ENCODE measurements around the gene EDN3. TPM values are rescaled to one million over a fixed set of nuclear protein-coding genes. Genes with fewer than 3 reads are reported as not detected.

The EDN3 gene
- total and polyA plus RNA-seq, 2 donors (not counting 3 experiments of a cell fraction or from before 2014, with no cell fraction given), result not detected

DNA sequence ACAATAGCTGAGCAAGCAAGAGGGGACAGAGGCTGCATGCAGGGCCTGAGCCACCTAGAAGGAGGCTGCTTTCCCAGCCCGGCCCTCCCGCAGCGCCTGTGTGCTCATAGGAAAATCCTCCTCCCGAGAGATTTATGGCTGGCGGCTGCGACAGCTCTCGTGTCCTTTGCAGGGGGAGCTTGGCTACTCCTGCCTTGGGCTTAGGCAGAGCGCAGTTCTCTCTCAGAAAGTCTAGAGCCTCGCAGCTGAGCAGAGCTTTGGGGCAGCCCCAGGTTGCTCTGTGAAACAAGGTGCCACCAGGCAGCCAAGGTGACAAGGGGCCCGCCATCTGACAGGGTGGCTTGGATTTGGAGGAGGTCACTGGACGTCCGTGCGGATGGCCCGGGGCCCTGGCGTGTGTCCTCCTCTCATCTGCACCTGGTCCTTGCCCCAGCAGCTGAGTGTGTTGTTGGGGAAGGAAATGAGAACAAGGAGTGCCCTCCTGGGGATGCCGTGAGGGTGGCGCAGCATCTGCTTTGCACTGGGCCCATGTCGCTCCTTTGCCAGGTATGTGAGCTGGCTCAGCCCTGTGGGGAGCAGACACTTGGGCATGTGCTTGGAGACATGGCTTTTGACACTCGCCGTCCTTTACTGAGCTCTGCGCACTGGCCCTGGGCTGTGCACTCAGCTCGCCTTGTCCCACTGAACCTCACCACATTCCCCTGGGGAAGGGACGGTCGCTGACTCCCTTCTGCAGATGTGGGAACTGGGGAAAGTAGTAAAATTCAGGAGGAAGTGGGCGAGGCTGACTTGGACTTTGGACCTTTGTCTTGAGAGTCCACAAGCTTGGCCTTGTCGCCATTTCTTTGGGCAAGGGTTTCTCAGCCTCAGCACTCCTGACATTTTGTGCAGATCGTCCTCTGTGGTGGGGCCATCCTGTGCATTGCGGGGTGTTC lies 41.9 kb downstream of the EDN3 start:
- FAIRE-seq (no peak), DNase-seq (ENCODE audit: low read depth, low spot score) (no peak)
- no peak overlapping the region for H3K27ac ChIP-seq (ENCODE audit: insufficient read depth, low read depth, low read length)
- TF ChIP-seq POLR2A (IDR thresholded peaks at IDR 0.05; ENCODE audit: low read depth, low read length) (no peak), EZH2 (IDR thresholded peaks at IDR 0.05; ENCODE audit: borderline replicate concordance, low read depth, low read length, severe bottlenecking) (no peak), MYC (IDR thresholded peaks at IDR 0.05; ENCODE audit: low read depth, low read length) (no peak), JUN (IDR thresholded peaks at IDR 0.05; ENCODE audit: borderline replicate concordance, insufficient read depth, insufficient read length, low read depth) (no peak), MAX (IDR thresholded peaks at IDR 0.05; ENCODE audit: insufficient read depth, insufficient read length) (no peak), FOS (IDR thresholded peaks at IDR 0.05; ENCODE audit: borderline replicate concordance, insufficient read depth, low read length) (no peak), CTCF (IDR thresholded peaks at IDR 0.05; ENCODE audit: extremely low read depth in 1 of 2, insufficient read depth in 1 of 2, low read depth in 1 of 2, low read length in 2 of 2) (no peak), POLR2AphosphoS5 (IDR thresholded peaks at IDR 0.05; ENCODE audit: insufficient read depth, low read depth, low read length) (no peak)
- no peaks in the 10 kb centered on the region for H4K20me1 ChIP-seq (replicated peaks; ENCODE audit: control insufficient read depth, extremely low read depth, insufficient read depth, low read length)
- H3K4me3 ChIP-seq (replicated peaks in 1 of 3; ENCODE audit: insufficient read depth in 1 of 3, low read depth in 1 of 3, low read length in 3 of 3), result no peak overlapping the region
- H3K9ac ChIP-seq (replicated peaks; ENCODE audit: extremely low read depth, insufficient read depth, low read length), result no peak overlapping the region
- BruUV-seq (replicated peaks), result no TSS peak
- no peaks in the 10 kb centered on the region for H3K4me1 ChIP-seq (ENCODE audit: control insufficient read depth, extremely low read depth, insufficient read depth, low read length)
- H3K9me1 ChIP-seq (replicated peaks; ENCODE audit: control insufficient read depth, extremely low read depth, insufficient read depth, low read length), result no peaks in the 10 kb centered on the region
- H3K27me3 ChIP-seq (ENCODE audit: control insufficient read depth in 2 of 2, insufficient read depth in 2 of 2, low read length in 2 of 2), result no peaks in the 10 kb centered on the region
- CTCF ChIA-PET, result no interaction called here
- POLR2A ChIA-PET, result no interaction called here
- dilution Hi-C loops (cut with MboI; ENCODE audit: extremely low pct_ligation_motif_present, low sequenced_read_pairs) (no loop called here), intact Hi-C loops (cut with micrococcal nuclease) (no loop called here)
- H3K79me2 ChIP-seq (ENCODE audit: control insufficient read depth, insufficient read depth, low read length), result no peaks in the 10 kb centered on the region
- no peaks in the 10 kb centered on the region for H3K9me3 ChIP-seq (replicated peaks; ENCODE audit: control insufficient read depth, insufficient read depth, low read length)
- H3K36me3 ChIP-seq (ENCODE audit: control insufficient read depth in 2 of 2, extremely low read depth in 1 of 2, insufficient read depth in 2 of 2, low read length in 2 of 2), result no peaks in the 10 kb centered on the region
- H2AFZ ChIP-seq (ENCODE audit: low read depth, low read length), result no peak overlapping the region
- no peak overlapping the region for H3K4me2 ChIP-seq (ENCODE audit: insufficient read depth, low read length)

Data from endothelial cell of umbilical vein (primary cell).